Prostate gland (tissue), 2 donors: ENCODE results near the gene COPS6. TPM values are rescaled to one million over a fixed set of nuclear protein-coding genes. Genes with fewer than 3 reads are reported as not detected.

Source experiments
- DNase-seq: peaks from one replicate; pipeline ENCODE4 v3.0.0-alpha.2; 2019; ENCODE audit warnings: low spot score
- H3K27ac ChIP-seq, 2 donors: fragments of 200-600 bp; sonication (generic); 2 replicates each; pipeline ENCODE4 v1.5.1; 2017 to 2019
- H3K27me3 ChIP-seq: fragments of 200-600 bp; sonication (generic); replicated peaks from 2 replicates; pipeline ENCODE4 v1.5.1; 2019; ENCODE audit not compliant: insufficient read depth
- H3K36me3 ChIP-seq, 2 donors: fragments of 200-600 bp; sonication (generic); 1 replicate in 1 of 2; 2 replicates in 1 of 2; pipeline versions ENCODE4 v1.5.1 to v1.8.1; 2017 to 2019
- H3K4me1 ChIP-seq: fragments of 200-600 bp; sonication (generic); replicated peaks from 2 replicates; pipeline ENCODE4 v1.5.1; 2019
- H3K4me3 ChIP-seq, 2 donors: fragments of 200-600 bp; sonication (generic); 2 replicates each; pipeline ENCODE4 v1.5.1; 2017 to 2019
- H3K9me3 ChIP-seq: fragments of 200-600 bp; sonication (generic); 2 replicates; pipeline ENCODE4 v1.5.1; 2017
- POLR2A ChIP-seq: fragments of 450-650 bp; IDR thresholded peaks from one replicate; pipeline ENCODE4 v1.6.1; 2016; ENCODE audit warnings: antibody characterized with exemption, mild to moderate bottlenecking
- POLR2AphosphoS5 ChIP-seq: sonication (generic); formaldehyde crosslinking; IDR thresholded peaks from one replicate; pipeline ENCODE4 v1.6.1; 2017; ENCODE audit warnings: antibody characterized with exemption
- WGBS: methylation state at CpG from one replicate; pipeline ENCODE4 v1.1.5; 2018; 5-methylcytosine and 5-hydroxymethylcytosine counted together
- intact Hi-C: fragments of 100-400 bp; cut with DNase I; formaldehyde crosslinking; loops from one replicate; pipeline ENCODE4 v1.14.2; 2022
- total RNA-seq, 2 donors: library from RNA; depleted of rRNA; stranded (reverse); fragments of >200 nt; gene quantifications; one replicate each; pipeline ENCODE4 v1.1.0, GENCODE V29; 2016
- TF ChIP-seq, protein P1 (sequence below), 4 experiments: fragments of 200-600 bp in 2 of 4; fragments of 450-650 bp in 2 of 4; sonication (generic) in 2 of 4; IDR thresholded peaks; 1 replicate in 3 of 4; 2 replicates in 1 of 4; pipeline ENCODE4 v1.5.1; 2016 to 2019; ENCODE audit warnings: antibody characterized with exemption in 4 of 4, mild to moderate bottlenecking in 2 of 4, moderate library complexity in 2 of 4

COPS6 gene
- total RNA-seq, 2 donors from 2014 or later = 50.8 to 78.4 TPM

DNA sequence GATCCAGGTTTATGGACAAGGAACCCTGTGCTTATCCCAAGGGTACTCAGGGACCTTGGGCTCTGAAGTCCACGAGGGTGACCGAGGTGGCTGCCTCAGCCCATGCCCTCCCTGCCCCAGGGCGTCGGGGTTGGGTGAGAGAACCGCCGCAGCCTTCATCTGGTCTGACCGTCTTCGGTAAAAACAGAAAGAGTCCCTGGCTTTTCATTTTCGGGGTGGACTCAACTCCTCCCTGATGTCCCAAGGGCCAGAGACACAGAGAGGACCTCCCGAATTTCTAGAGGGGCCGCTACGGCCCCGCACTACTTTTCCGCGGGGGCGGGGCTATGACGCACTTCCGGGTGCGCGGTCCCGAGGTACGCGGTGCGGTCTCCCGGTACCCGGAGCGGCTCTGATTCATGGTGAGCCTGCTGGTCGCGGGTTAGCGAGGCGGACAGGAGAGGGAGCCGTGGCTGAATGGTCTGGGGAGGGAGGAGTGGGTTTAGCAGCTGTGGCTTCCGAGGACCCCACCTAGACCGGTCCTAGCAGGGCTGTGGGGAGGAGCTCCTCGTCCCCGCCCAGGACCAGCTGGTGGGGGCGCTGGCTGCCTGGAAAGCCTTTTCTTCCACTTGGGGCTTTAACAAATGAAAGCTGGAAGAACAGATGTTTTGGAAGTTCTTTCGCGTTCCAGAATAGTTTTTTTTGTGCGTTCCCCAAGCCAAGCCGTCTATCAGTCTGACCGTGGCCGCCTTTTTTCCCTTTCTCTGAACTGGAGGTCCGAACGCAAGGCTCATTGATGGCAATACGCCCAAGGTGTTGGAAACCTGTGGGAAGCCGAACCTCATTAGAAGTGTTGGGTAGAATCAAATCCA, 39.1 kb upstream of the COPS6 start, which contains the start of gene ZSCAN21:
Gene ZSCAN21, plus strand, starts transcription at position 334 of the 851 bp plus-strand sequence. CDS start 7,233 bp downstream, outside the sequence.
- WGBS = 2% methylated on average over 46 of the region's 47 CpGs
- intact Hi-C loops = loop anchor here (5.0 kb wide), 1 partner anchor 57 kb away; no protein-coding TSS in a partner anchor
- no peaks in the 10 kb centered on the region for H3K4me1 ChIP-seq
- peak within 1 kb of the TSS; percentile 93 to 99 for H3K27ac ChIP-seq
- TF ChIP-seq POLR2A (peak; percentile 67), POLR2AphosphoS5 (peak; percentile 88)
- TF ChIP-seq, protein P1, sequence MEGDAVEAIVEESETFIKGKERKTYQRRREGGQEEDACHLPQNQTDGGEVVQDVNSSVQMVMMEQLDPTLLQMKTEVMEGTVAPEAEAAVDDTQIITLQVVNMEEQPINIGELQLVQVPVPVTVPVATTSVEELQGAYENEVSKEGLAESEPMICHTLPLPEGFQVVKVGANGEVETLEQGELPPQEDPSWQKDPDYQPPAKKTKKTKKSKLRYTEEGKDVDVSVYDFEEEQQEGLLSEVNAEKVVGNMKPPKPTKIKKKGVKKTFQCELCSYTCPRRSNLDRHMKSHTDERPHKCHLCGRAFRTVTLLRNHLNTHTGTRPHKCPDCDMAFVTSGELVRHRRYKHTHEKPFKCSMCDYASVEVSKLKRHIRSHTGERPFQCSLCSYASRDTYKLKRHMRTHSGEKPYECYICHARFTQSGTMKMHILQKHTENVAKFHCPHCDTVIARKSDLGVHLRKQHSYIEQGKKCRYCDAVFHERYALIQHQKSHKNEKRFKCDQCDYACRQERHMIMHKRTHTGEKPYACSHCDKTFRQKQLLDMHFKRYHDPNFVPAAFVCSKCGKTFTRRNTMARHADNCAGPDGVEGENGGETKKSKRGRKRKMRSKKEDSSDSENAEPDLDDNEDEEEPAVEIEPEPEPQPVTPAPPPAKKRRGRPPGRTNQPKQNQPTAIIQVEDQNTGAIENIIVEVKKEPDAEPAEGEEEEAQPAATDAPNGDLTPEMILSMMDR (IDR thresholded peaks at IDR 0.05) = peak in 3 of 4 experiments; percentile 14 to 37 (median 30)
- H3K9me3 ChIP-seq = no peaks in the 10 kb centered on the region
- H3K27me3 ChIP-seq = no peaks in the 10 kb centered on the region
- H3K4me3 ChIP-seq = peak within 1 kb of the TSS; percentile 59 to 82
- H3K36me3 ChIP-seq = no peaks in the 10 kb centered on the region
- peak; percentile 77 for DNase-seq

DNA sequence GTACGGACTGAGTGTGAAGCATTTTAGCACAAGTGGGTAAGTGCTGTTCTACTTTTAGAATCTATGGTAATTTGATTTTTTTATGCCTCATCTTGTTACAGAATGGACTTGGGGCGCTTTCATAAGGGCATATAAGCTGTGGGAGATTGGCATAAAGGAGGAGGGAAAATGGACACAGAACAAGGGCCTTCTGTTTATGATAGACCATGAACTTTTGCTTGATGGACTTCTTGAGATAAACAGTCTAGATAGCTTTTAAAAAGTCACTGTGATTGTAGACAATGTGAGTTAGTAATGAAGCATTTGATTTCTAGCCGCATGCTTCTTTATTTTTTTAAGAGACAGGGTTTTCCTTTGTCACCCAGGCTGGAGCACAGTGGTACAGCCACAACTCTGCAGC, 37.2 kb upstream of the COPS6 start:
- H3K4me3 ChIP-seq = no peak overlapping the region
- H3K27ac ChIP-seq = no peak overlapping the region
- no peaks in the 10 kb centered on the region for H3K4me1 ChIP-seq
- H3K9me3 ChIP-seq = no peaks in the 10 kb centered on the region
- no peaks in the 10 kb centered on the region for H3K27me3 ChIP-seq
- no peak for TF ChIP-seq POLR2AphosphoS5
- TF ChIP-seq, protein P1 (IDR thresholded peaks at IDR 0.05) = no peak
- no peak for TF ChIP-seq POLR2A
- no peaks in the 10 kb centered on the region for H3K36me3 ChIP-seq
- DNase-seq = no peak
- intact Hi-C loops = loop anchor here (5.0 kb wide), 1 partner anchor 59 kb away; no protein-coding TSS in a partner anchor
- WGBS = 69% methylated on average over 3 of the region's 3 CpGs

DNA sequence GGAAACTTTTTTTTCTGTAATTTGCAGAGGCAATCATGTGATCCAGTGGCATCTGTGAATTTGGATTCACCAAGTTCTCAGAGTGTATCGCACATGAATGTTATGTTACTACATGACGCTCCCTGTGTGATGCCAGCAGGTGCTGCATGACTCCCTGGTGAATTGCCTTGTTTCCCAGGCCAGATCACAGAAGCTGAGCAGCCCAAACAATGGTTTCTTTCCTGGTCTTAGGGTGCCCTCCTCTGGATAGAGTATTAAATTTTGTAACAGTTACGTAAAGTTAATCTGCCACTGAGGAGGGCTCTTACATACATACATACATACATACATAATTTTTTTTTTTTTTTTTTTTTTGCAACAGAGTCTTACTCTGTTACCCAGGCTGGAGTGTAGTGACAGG, 35.6 kb upstream of the COPS6 start:
- Histone ChIP-seq H3K36me3 (peaks cover 0 to 4% of the 10 kb centered on the region in 2 donors), H3K4me1 (no peaks in the 10 kb centered on the region), H3K9me3 (no peaks in the 10 kb centered on the region), H3K27ac (no peak overlapping the region), H3K4me3 (no peak overlapping the region), H3K27me3 (no peaks in the 10 kb centered on the region)
- peak; percentile 60 for DNase-seq
- 29% methylated on average over 3 of the region's 3 CpGs for WGBS
- TF ChIP-seq POLR2AphosphoS5 (peak; percentile 50), POLR2A (no peak)
- TF ChIP-seq, protein P1 (IDR thresholded peaks at IDR 0.05) = peak in 3 of 4 experiments; percentile 47 to 76 (median 65)
- intact Hi-C loops = loop anchor here (5.0 kb wide), 1 partner anchor 61 kb away; no protein-coding TSS in a partner anchor

DNA sequence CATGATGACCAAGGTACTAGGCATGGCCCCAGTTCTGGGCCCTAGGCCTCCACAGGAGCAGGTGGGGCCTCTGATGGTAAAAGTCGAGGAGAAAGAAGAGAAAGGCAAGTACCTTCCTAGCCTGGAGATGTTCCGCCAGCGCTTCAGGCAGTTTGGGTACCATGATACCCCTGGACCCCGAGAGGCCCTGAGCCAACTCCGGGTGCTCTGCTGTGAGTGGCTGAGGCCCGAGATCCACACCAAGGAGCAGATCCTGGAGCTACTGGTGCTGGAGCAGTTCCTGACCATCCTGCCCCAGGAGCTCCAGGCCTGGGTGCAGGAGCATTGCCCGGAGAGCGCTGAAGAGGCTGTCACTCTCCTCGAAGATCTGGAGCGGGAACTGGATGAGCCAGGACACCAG, 31.8 kb upstream of the COPS6 start:
- intact Hi-C loops = no loop called here
- peaks cover 0 to 4% of the 10 kb centered on the region in 2 donors for H3K36me3 ChIP-seq
- no peak overlapping the region for H3K4me3 ChIP-seq
- H3K9me3 ChIP-seq = no peaks in the 10 kb centered on the region
- TF ChIP-seq, protein P1 (IDR thresholded peaks at IDR 0.05) = no peak
- TF ChIP-seq POLR2A = no peak
- TF ChIP-seq POLR2AphosphoS5 = no peak
- no peaks in the 10 kb centered on the region for H3K27me3 ChIP-seq
- no peak overlapping the region for H3K27ac ChIP-seq
- no peaks in the 10 kb centered on the region for H3K4me1 ChIP-seq
- 94% methylated on average over 10 of the region's 10 CpGs for WGBS
- DNase-seq = no peak
